Pancreas (tissue), 10 donors: ENCODE data around the gene ABLIM2. TPM values are rescaled to one million over a fixed set of nuclear protein-coding genes. Genes with fewer than 3 reads are reported as not detected.

Experiments used
- ATAC-seq, 4 donors: fragments of 200-7000 bp; cut with Tn5 transposase; one replicate each; pipeline versions ENCODE4 v1.8.0 to v1.9.1; 2020; ENCODE audit warnings: mild to moderate bottlenecking in 4 of 4, moderate library complexity in 4 of 4
- DNase-seq, 6 donors: peaks; one replicate each; pipeline ENCODE4 v3.0.0-alpha.2; 2020
- FAIRE-seq: peaks from 2 replicates; lab custom pipeline; 2012; peaks lifted over from hg19 to GRCh38; lab: Jason Lieb, UNC
- H3K27ac ChIP-seq, 4 donors: fragments of 200-600 bp; sonication (generic); 1 replicate in 3 of 4; 2 replicates in 1 of 4; pipeline versions ENCODE4 v1.5.0 to v1.8.0; 2020
- H3K27me3 ChIP-seq, 4 donors: fragments of 200-600 bp; one replicate each; pipeline ENCODE4 v1.8.0; 2021
- H3K36me3 ChIP-seq, 3 donors: fragments of 200-600 bp; sonication (generic) in 1 of 3; one replicate each; pipeline versions ENCODE4 v1.5.0 to v1.8.0; 2020 to 2021
- H3K4me1 ChIP-seq, 3 donors: fragments of 200-600 bp; one replicate each; pipeline ENCODE4 v1.8.0; 2021
- H3K4me3 ChIP-seq, 4 donors: fragments of 200-600 bp; sonication (generic) in 2 of 4; one replicate each; pipeline versions ENCODE4 v1.5.0 to v1.8.0; 2020 to 2021
- H3K9me3 ChIP-seq, 4 donors: fragments of 200-600 bp; one replicate each; pipeline ENCODE4 v1.8.0; 2021
- CTCF ChIP-seq, 4 donors: fragments of 200-600 bp; sonication (generic) in 3 of 4; IDR thresholded peaks; one replicate each; pipeline versions ENCODE4 v1.5.0 to v1.8.0; 2021; ENCODE audit warnings: antibody characterized with exemption in 4 of 4
- WGBS, 2 donors: extraction: QIAGEN DNeasy Blood & Tissue Kit; methylation state at CpG; one replicate each; pipeline ENCODE4 v1.1.7; 2013; 5-methylcytosine and 5-hydroxymethylcytosine counted together
- intact Hi-C, 3 donors: fragments of 100-400 bp; cut with DNase I; formaldehyde crosslinking; loops; one replicate each; pipeline versions ENCODE4 v1.11.1 to v1.14.2; 2022
- polyA plus RNA-seq, 2 donors: library from polyadenylated mRNA; stranded (reverse); fragments of 200-250 nt; gene quantifications; one replicate each; pipeline ENCODE4 v1.2.3, GENCODE V29; 2013
- total RNA-seq, 6 donors: library from RNA; stranded (reverse); fragmentation: NEBNext Ultra II Directional in 4 of 6; extraction: Animal tissue kit (Norgen Biotek cat#: 25700) in 4 of 6; gene quantifications; one replicate each; pipeline versions ENCODE4 v1.2.1 to v1.2.4, GENCODE V29; 2021 to 2023
- donor health status: healthy with polysubstance abuse.
- donor health status: DM: no; HTN: no; CAD: no; lungs with moderate emphysema.
- donor health status: DM: no; HTN: no; CAD: no.
- donor health status: control.
- donor health status: control.
- donor health status: Bipolar disorder and iron deficiency.
- donor health status: DM: yes; HTN: yes; CAD: no.
- donor health status: DM: no; HTN: no; CAD: no.
- donor health status: DM: no; HTN: no; CAD: no.
- donor health status: DM: yes; HTN: yes; CAD: no.

Gene ABLIM2
- total and polyA plus RNA-seq, 8 donors: 4.3 to 13.1 (median 6.6) TPM

DNA sequence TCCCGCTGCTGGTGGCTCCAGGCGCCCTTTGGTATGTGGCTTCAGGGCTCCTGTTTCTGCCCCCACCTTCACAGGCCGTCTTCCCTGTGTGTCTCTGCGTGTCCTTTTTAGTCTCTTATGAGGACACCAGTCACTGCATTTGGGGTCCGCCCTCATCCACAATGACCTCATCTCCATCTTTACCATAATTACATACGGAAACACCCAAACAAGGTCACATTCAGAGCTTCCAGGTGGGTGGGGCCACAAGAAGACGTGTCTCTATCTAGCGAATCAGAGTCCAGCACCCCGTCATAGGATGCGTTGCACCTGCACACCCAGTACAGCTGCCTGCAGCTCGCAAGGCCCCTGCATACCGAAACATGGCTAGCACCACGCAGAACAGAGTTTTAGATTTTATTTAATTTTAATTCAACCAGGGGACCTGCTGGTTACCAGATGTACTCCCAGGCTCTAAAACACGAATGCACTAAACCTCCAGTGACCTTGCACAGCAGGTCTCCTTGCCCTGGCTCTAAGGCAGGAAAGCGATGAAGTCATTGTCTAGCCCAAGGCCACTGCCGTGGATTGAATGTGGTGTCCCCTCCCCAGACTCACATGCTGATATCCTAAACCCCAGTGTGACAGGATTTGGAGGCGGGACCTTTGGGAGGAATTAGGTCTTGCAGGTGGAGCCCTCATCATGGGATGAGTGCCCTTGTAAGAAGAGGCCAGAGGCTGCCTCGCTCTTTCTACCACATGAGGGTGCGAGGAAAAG lies 30.3 kb downstream of the ABLIM2 start:
- H3K27ac ChIP-seq: no peak overlapping the region
- H3K27me3 ChIP-seq: no peaks in the 10 kb centered on the region
- H3K4me1 ChIP-seq: no peaks in the 10 kb centered on the region
- no peaks in the 10 kb centered on the region for H3K36me3 ChIP-seq
- peak in 1 of 6 donors; percentile 10 for DNase-seq
- intact Hi-C loops: no loop called here
- TF ChIP-seq CTCF (IDR thresholded peaks at IDR 0.05): no peak
- H3K4me3 ChIP-seq: no peak overlapping the region
- FAIRE-seq: no peak
- peak in 3 of 4 donors; percentile 28 to 62 (median 43) for ATAC-seq
- WGBS, 2 donors: 79 to 82% methylated on average over 19 of the region's 19 CpGs
- H3K9me3 ChIP-seq: no peaks in the 10 kb centered on the region

GRCh38 chr4:8127051-8127826 lies 31.4 kb downstream of the ABLIM2 start:
- ATAC-seq (no peak), FAIRE-seq (no peak)
- intact Hi-C loops: no loop called here

DNA sequence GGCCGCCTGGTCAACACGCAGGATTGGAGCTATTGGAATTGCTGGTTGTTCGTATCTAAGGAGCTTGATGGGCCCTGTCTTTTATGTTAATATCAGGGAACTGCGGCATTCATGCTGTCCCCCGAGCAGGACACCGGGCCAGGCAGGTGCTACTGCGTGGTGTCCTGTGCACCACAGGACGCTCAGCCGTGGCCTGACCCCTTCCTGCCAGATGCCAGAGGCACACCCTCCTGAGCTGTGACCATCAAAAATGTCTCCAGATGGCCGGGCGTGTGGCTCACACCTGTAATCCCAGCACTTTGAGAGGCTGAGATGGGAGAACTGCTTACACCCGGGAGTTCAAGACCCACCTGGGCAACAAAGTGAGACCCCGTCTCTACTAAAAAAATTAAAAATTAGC lies 32.1 kb downstream of the ABLIM2 start:
- Histone ChIP-seq H3K36me3 (no peaks in the 10 kb centered on the region), H3K4me1 (no peaks in the 10 kb centered on the region), H3K4me3 (no peak overlapping the region), H3K27ac (no peak overlapping the region), H3K27me3 (no peaks in the 10 kb centered on the region), H3K9me3 (no peaks in the 10 kb centered on the region)
- no peak for ATAC-seq
- WGBS, 2 donors: 94 to 98% methylated on average over 13 of the region's 13 CpGs
- FAIRE-seq: no peak
- DNase-seq: peak in 2 of 6 donors; percentile 11 to 52
- intact Hi-C loops: no loop called here
- no peak for TF ChIP-seq CTCF (IDR thresholded peaks at IDR 0.05)

More at GRCh38 chr4:8127051-8127826, 31.4 kb downstream of the ABLIM2 start:
- Histone ChIP-seq H3K27ac (no peak overlapping the region), H3K27me3 (no peaks in the 10 kb centered on the region), H3K4me3 (no peak overlapping the region), H3K4me1 (no peaks in the 10 kb centered on the region), H3K36me3 (no peaks in the 10 kb centered on the region), H3K9me3 (no peaks in the 10 kb centered on the region)
- no peak for TF ChIP-seq CTCF (IDR thresholded peaks at IDR 0.05)
- DNase-seq: peak in 2 of 6 donors; percentile 24 to 50
- WGBS, 2 donors: 90% methylated on average over 29 of the region's 29 CpGs

GRCh38 chr4:8125526-8126056 lies 33.0 kb downstream of the ABLIM2 start:
- ATAC-seq (no peak), DNase-seq (peak in 2 of 6 donors; percentile 15 to 58), FAIRE-seq (no peak)
- no peaks in the 10 kb centered on the region for H3K9me3 ChIP-seq
- H3K27ac ChIP-seq: no peak overlapping the region
- H3K4me3 ChIP-seq: no peak overlapping the region
- WGBS, 2 donors: 93 to 94% methylated on average over 20 of the region's 20 CpGs
- TF ChIP-seq CTCF (IDR thresholded peaks at IDR 0.05): no peak
- intact Hi-C loops: no loop called here
- no peaks in the 10 kb centered on the region for H3K36me3 ChIP-seq
- no peaks in the 10 kb centered on the region for H3K4me1 ChIP-seq
- H3K27me3 ChIP-seq: no peaks in the 10 kb centered on the region
